ENCODE results near the gene HRH3. TPM values are rescaled to one million over a fixed set of nuclear protein-coding genes. Genes with fewer than 3 reads are reported as not detected.

Gene HRH3
- polyA plus RNA-seq, 1 donor from 2014 or later: 2.8 TPM

- Histone ChIP-seq H3K9me3 (ENCODE audit: low read length) (no peaks in the 10 kb centered on the region), H2AFZ (ENCODE audit: low read depth, low read length) (no peak overlapping the region), H3F3A (ENCODE audit: insufficient read depth, low read length, poor library complexity, severe bottlenecking) (no peaks in the 10 kb centered on the region), H3K36me3 (ENCODE audit: insufficient read depth, low read length) (no peaks in the 10 kb centered on the region), H3K9ac (ENCODE audit: low read length) (no peak overlapping the region), H3K4me3 (ENCODE audit: low read length) (no peak overlapping the region), H4K20me1 (ENCODE audit: insufficient read depth) (no peaks in the 10 kb centered on the region), H3K4me2 (ENCODE audit: low read length) (no peak overlapping the region), H3K79me2 (replicated peaks; ENCODE audit: insufficient read depth, low read length) (peaks cover 1% of the 10 kb centered on the region), H3K27ac (ENCODE audit: low read length) (no peak overlapping the region), H3K27me3 (ENCODE audit: insufficient read depth, low read depth, low read length) (no peaks in the 10 kb centered on the region), H3K9me2 (ENCODE audit: insufficient read depth, low read length) (no peaks in the 10 kb centered on the region)
- TF ChIP-seq MXI1 (conservative IDR thresholded peaks at IDR 0.05; ENCODE audit: poor library complexity, severe bottlenecking): no peak
- no peak for TF ChIP-seq RAD21 (conservative IDR thresholded peaks at IDR 0.05)
- TF ChIP-seq POLR2AphosphoS5 (IDR thresholded peaks at IDR 0.05): no peak
- no peak for TF ChIP-seq CTCF (IDR thresholded peaks at IDR 0.05; ENCODE audit: poor library complexity, severe bottlenecking)
- no peak for TF ChIP-seq TAF1 (IDR thresholded peaks at IDR 0.05; ENCODE audit: low read depth)
- no peak for TF ChIP-seq EP300 (conservative IDR thresholded peaks at IDR 0.05; ENCODE audit: poor library complexity, severe bottlenecking)
- no peak for TF ChIP-seq SMC3 (conservative IDR thresholded peaks at IDR 0.05; ENCODE audit: poor library complexity)
- no peak for TF ChIP-seq REST (IDR thresholded peaks at IDR 0.05; ENCODE audit: borderline replicate concordance)
- TF ChIP-seq EZH2 (IDR thresholded peaks at IDR 0.05; ENCODE audit: borderline replicate concordance, insufficient read depth, low read length, poor library complexity, severe bottlenecking): no peak
Measured at GRCh38 chr20:62192635-62193034, 27.4 kb downstream of the HRH3 start.

- Histone ChIP-seq H3K9me3 (ENCODE audit: low read length) (no peaks in the 10 kb centered on the region), H3K9me2 (ENCODE audit: insufficient read depth, low read length) (no peaks in the 10 kb centered on the region), H3K4me2 (ENCODE audit: low read length) (no peak overlapping the region), H3K36me3 (ENCODE audit: insufficient read depth, low read length) (no peaks in the 10 kb centered on the region), H3K27ac (ENCODE audit: low read length) (no peak overlapping the region), H3F3A (ENCODE audit: insufficient read depth, low read length, poor library complexity, severe bottlenecking) (no peaks in the 10 kb centered on the region), H3K4me3 (ENCODE audit: low read length) (no peak overlapping the region), H3K27me3 (ENCODE audit: insufficient read depth, low read depth, low read length) (no peaks in the 10 kb centered on the region), H3K79me2 (replicated peaks; ENCODE audit: insufficient read depth, low read length) (peaks cover 8% of the 10 kb centered on the region), H4K20me1 (ENCODE audit: insufficient read depth) (no peaks in the 10 kb centered on the region), H2AFZ (ENCODE audit: low read depth, low read length) (no peak overlapping the region), H3K9ac (ENCODE audit: low read length) (no peak overlapping the region)
- TF ChIP-seq SMC3 (conservative IDR thresholded peaks at IDR 0.05; ENCODE audit: poor library complexity): no peak
- no peak for TF ChIP-seq POLR2AphosphoS5 (IDR thresholded peaks at IDR 0.05)
- TF ChIP-seq EZH2 (IDR thresholded peaks at IDR 0.05; ENCODE audit: borderline replicate concordance, insufficient read depth, low read length, poor library complexity, severe bottlenecking): no peak
- no peak for TF ChIP-seq CTCF (IDR thresholded peaks at IDR 0.05; ENCODE audit: poor library complexity, severe bottlenecking)
- TF ChIP-seq EP300 (conservative IDR thresholded peaks at IDR 0.05; ENCODE audit: poor library complexity, severe bottlenecking): no peak
- TF ChIP-seq TAF1 (IDR thresholded peaks at IDR 0.05; ENCODE audit: low read depth): no peak
- TF ChIP-seq REST (IDR thresholded peaks at IDR 0.05; ENCODE audit: borderline replicate concordance): no peak
- TF ChIP-seq MXI1 (conservative IDR thresholded peaks at IDR 0.05; ENCODE audit: poor library complexity, severe bottlenecking): no peak
- no peak for TF ChIP-seq RAD21 (conservative IDR thresholded peaks at IDR 0.05)
Measured at GRCh38 chr20:62191781-62192559, 28.1 kb downstream of the HRH3 start.
